GM12873 (cell line): Measurements from ENCODE around the gene SLC38A9.

Experiments
- TF ChIP-seq, protein P1 (sequence below): IDR thresholded peaks from 2 replicates; pipeline ENCODE4 v1.5.1; 2012; ENCODE audit warnings: low read depth, mild to moderate bottlenecking, moderate library complexity, low read length, control low read depth; ENCODE audit not compliant: insufficient read depth; ENCODE audit errors: missing control alignments

The SLC38A9 gene

DNA sequence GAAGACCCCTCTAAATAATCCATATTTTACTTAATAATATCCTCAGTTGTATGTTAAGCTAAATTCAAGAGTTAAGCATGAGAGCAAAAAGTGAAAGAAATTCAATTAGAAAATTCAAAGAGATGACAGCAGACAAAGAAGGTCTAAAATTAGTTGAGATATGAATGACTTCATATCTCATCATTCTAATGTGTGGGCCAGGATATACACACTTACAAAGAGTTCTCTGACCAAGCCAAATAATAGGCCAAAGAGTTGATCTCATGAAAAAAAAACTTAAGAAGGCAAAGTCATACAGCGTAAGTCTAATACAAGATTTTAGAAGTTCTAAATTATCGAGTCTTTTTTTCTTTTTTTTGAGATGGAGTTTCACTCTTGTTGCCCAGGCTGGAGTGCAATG, 89.7 kb downstream of the SLC38A9 start:
- TF ChIP-seq, protein P1, sequence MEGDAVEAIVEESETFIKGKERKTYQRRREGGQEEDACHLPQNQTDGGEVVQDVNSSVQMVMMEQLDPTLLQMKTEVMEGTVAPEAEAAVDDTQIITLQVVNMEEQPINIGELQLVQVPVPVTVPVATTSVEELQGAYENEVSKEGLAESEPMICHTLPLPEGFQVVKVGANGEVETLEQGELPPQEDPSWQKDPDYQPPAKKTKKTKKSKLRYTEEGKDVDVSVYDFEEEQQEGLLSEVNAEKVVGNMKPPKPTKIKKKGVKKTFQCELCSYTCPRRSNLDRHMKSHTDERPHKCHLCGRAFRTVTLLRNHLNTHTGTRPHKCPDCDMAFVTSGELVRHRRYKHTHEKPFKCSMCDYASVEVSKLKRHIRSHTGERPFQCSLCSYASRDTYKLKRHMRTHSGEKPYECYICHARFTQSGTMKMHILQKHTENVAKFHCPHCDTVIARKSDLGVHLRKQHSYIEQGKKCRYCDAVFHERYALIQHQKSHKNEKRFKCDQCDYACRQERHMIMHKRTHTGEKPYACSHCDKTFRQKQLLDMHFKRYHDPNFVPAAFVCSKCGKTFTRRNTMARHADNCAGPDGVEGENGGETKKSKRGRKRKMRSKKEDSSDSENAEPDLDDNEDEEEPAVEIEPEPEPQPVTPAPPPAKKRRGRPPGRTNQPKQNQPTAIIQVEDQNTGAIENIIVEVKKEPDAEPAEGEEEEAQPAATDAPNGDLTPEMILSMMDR, result no peak

DNA sequence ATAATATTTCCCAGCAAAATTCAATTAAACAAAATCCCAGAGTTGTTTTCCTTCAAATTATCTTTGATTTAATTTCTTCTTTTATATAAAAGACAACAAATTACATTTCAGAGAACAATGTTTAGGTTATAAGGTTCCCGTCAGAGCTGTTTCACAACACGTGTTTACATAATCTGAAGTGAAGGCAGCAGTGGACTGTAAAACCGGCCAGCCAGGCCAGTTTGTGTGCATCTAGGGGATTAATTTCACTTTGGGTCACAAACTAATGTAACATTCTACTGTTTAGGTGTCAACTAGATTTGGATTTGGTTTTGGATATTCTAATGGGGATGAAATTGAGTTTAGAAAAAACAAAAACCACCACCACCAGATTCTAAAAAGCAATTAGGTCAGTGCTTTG, 90.9 kb downstream of the SLC38A9 start:
- TF ChIP-seq, protein P1, result no peak

- TF ChIP-seq, protein P1, result no peak
These were observed 91.4 kb downstream of the SLC38A9 start for GRCh38 chr5:55620766-55621160.

- TF ChIP-seq, protein P1, result no peak
These were observed 91.9 kb downstream of the SLC38A9 start for GRCh38 chr5:55620009-55620765.

DNA sequence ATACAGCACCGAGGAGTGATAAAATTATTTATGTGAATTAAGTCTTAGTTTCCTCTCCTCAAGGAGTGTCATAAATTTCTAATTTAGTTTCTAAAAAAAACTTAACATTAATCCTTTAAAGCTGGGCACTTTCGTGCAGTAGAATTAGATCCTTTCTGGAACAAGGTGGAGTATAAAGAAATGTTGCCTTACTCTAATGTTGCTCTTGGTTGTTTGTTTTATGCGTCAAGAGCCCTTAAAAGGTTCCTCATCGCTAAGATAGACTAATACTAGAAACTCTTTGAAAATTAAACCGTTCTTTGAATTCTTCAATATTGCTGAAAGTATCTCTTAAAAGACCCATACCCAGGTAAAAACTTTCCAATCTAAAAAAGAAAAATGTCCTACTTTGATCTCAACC, 93.8 kb downstream of the SLC38A9 start:
- TF ChIP-seq, protein P1, result no peak

- TF ChIP-seq, protein P1, result no peak
These were observed 98.8 kb downstream of the SLC38A9 start for GRCh38 chr5:55613112-55613868.

GRCh38 chr5:55610542-55610941, 101.6 kb downstream of the SLC38A9 start:
- TF ChIP-seq, protein P1, result no peak
